Mucosa of descending colon (tissue), 3 donors: ENCODE measurements around the gene ERGIC3. TPM values are rescaled to one million over a fixed set of nuclear protein-coding genes. Genes with fewer than 3 reads are reported as not detected.

Source experiments
- ATAC-seq: fragments of 200-7000 bp; cut with Tn5 transposase; one replicate; pipeline ENCODE4 v1.9.1; 2020; ENCODE audit warnings: mild to moderate bottlenecking, moderate library complexity
- DNase-seq, 3 donors: peaks; one replicate each; pipeline ENCODE4 v3.0.0-alpha.2; 2020
- H3K36me3 ChIP-seq: fragments of 200-600 bp; one replicate; pipeline ENCODE4 v1.8.0; 2021; ENCODE audit warnings: low read depth, mild to moderate bottlenecking
- H3K4me1 ChIP-seq: fragments of 200-600 bp; one replicate; pipeline ENCODE4 v1.8.0; 2021; ENCODE audit warnings: low read depth, mild to moderate bottlenecking
- H3K4me3 ChIP-seq: fragments of 200-600 bp; one replicate; pipeline ENCODE4 v1.8.0; 2021; ENCODE audit warnings: mild to moderate bottlenecking
- H3K9me3 ChIP-seq: fragments of 200-600 bp; one replicate; pipeline ENCODE4 v1.8.0; 2021; ENCODE audit warnings: mild to moderate bottlenecking
- CTCF ChIP-seq: fragments of 200-600 bp; IDR thresholded peaks from one replicate; pipeline ENCODE4 v1.8.0; 2022; ENCODE audit warnings: antibody characterized with exemption, mild to moderate bottlenecking
- intact Hi-C, 2 donors: fragments of 100-400 bp; cut with DNase I in 1 of 2; cut with micrococcal nuclease in 1 of 2; formaldehyde crosslinking; loops; one replicate each; pipeline versions ENCODE4 v1.11.0 to v1.11.1; 2022; cut with DNase I, micrococcal nuclease
- total RNA-seq, 3 donors: library from RNA; stranded (reverse); fragmentation: NEBNext Ultra II Directional in 2 of 3; extraction: Animal tissue kit (Norgen Biotek cat#: 25700) in 2 of 3; gene quantifications; one replicate each; pipeline versions ENCODE4 v1.2.1 to v1.2.4, GENCODE V29; 2021 to 2023
- donor health status: DM: no; HTN: no; CAD: no; lungs with moderate emphysema.
- donor health status: DM: no; HTN: no; CAD: no.
- donor health status: DM: no; HTN: yes; CAD: no.

ERGIC3 gene
- total RNA-seq, 3 donors from 2014 or later, result 194 to 283 (median 206) TPM

GRCh38 chr20:35560105-35560511, 18.2 kb downstream of the ERGIC3 start:
- ATAC-seq, result peak; percentile 70
- no peak for TF ChIP-seq CTCF
- H3K36me3 ChIP-seq, result no peaks in the 10 kb centered on the region
- H3K4me3 ChIP-seq, result no peak overlapping the region
- peaks cover 3% of the 10 kb centered on the region for H3K4me1 ChIP-seq
- intact Hi-C loops, result no loop called here
- H3K9me3 ChIP-seq, result no peaks in the 10 kb centered on the region
- peak in 2 of 3 donors; percentile 68 to 78 for DNase-seq

GRCh38 chr20:35560541-35560940, 18.7 kb downstream of the ERGIC3 start:
- H3K36me3 ChIP-seq, result no peaks in the 10 kb centered on the region
- intact Hi-C loops, result no loop called here
- ATAC-seq, result no peak
- no peaks in the 10 kb centered on the region for H3K9me3 ChIP-seq
- H3K4me3 ChIP-seq, result no peak overlapping the region
- no peak for TF ChIP-seq CTCF
- peaks cover 3% of the 10 kb centered on the region for H3K4me1 ChIP-seq
- DNase-seq, result no peak

- no peaks in the 10 kb centered on the region for H3K9me3 ChIP-seq
- ATAC-seq, result peak; percentile 70
- H3K36me3 ChIP-seq, result no peaks in the 10 kb centered on the region
- peaks cover 3% of the 10 kb centered on the region for H3K4me1 ChIP-seq
- intact Hi-C loops, result no loop called here
- DNase-seq, result peak in 2 of 3 donors; percentile 46 to 58
- TF ChIP-seq CTCF, result no peak
- H3K4me3 ChIP-seq, result no peak overlapping the region
Observed at GRCh38 chr20:35561268-35561667, 19.4 kb downstream of the ERGIC3 start.

- peaks cover 3% of the 10 kb centered on the region for H3K4me1 ChIP-seq
- no peak for TF ChIP-seq CTCF
- DNase-seq (peak in 1 of 3 donors; percentile 27), ATAC-seq (peak; percentile 26)
- no peak overlapping the region for H3K4me3 ChIP-seq
- intact Hi-C loops, result no loop called here
- H3K36me3 ChIP-seq, result no peaks in the 10 kb centered on the region
- no peaks in the 10 kb centered on the region for H3K9me3 ChIP-seq
Observed at GRCh38 chr20:35561671-35562070, 19.8 kb downstream of the ERGIC3 start.

- TF ChIP-seq CTCF, result no peak
- ATAC-seq (no peak), DNase-seq (peak in 1 of 3 donors; percentile 5)
- no peak overlapping the region for H3K4me3 ChIP-seq
- H3K4me1 ChIP-seq, result peaks cover 3% of the 10 kb centered on the region
- intact Hi-C loops, result no loop called here
- no peaks in the 10 kb centered on the region for H3K36me3 ChIP-seq
- H3K9me3 ChIP-seq, result no peaks in the 10 kb centered on the region
Observed at GRCh38 chr20:35562541-35563110, 20.7 kb downstream of the ERGIC3 start.

GRCh38 chr20:35563834-35564233, 22.0 kb downstream of the ERGIC3 start:
- H3K9me3 ChIP-seq, result no peaks in the 10 kb centered on the region
- ATAC-seq, result no peak
- H3K36me3 ChIP-seq, result no peaks in the 10 kb centered on the region
- TF ChIP-seq CTCF, result no peak
- intact Hi-C loops, result no loop called here
- peaks cover 3% of the 10 kb centered on the region for H3K4me1 ChIP-seq
- H3K4me3 ChIP-seq, result no peak overlapping the region
- DNase-seq, result peak in 1 of 3 donors; percentile 19
